Type B pancreatic cell (in vitro differentiated cells): ENCODE results near the gene SHISAL2A. TPM values are rescaled to one million over a fixed set of nuclear protein-coding genes. Genes with fewer than 3 reads are reported as not detected.

Experiments
- DNase-seq: peaks from one replicate; pipeline ENCODE4 v3.0.0; 2021; ENCODE audit warnings: mixed read lengths; ENCODE audit not compliant: unreplicated experiment; ENCODE audit errors: extremely low spot score
- H3K27ac Mint-ChIP-seq: 2 replicates; pipeline ENCODE4 v1.8.0; 2021; ENCODE audit warnings: mild to moderate bottlenecking, mixed read lengths
- H3K27me3 Mint-ChIP-seq: 2 replicates; pipeline ENCODE4 v1.8.0; 2021; ENCODE audit warnings: mixed read lengths
- H3K36me3 Mint-ChIP-seq: 2 replicates; pipeline ENCODE4 v1.8.0; 2021; ENCODE audit warnings: mixed read lengths
- H3K4me1 Mint-ChIP-seq: one replicate; pipeline ENCODE4 v1.8.0; 2021; ENCODE audit warnings: mixed read lengths; ENCODE audit not compliant: unreplicated experiment
- H3K4me3 Mint-ChIP-seq: 2 replicates; pipeline ENCODE4 v1.8.0; 2021; ENCODE audit warnings: mild to moderate bottlenecking, mixed read lengths
- H3K9me3 Mint-ChIP-seq: 2 replicates; pipeline ENCODE4 v1.8.0; 2021; ENCODE audit warnings: mixed read lengths
- total RNA-seq: library from RNA; stranded (reverse); gene quantifications from 2 replicates; pipeline ENCODE4 v1.2.1, GENCODE V29; 2021; ENCODE audit warnings: low replicate concordance
- TF ChIP-seq, protein P1 (sequence below): fragments of 200-600 bp; sonication (generic); conservative IDR thresholded peaks from 2 replicates; pipeline ENCODE4 v1.5.0; 2021; ENCODE audit warnings: antibody characterized with exemption, mild to moderate bottlenecking

Gene SHISAL2A
- total RNA-seq, 1 donor from 2014 or later = not detected

DNA sequence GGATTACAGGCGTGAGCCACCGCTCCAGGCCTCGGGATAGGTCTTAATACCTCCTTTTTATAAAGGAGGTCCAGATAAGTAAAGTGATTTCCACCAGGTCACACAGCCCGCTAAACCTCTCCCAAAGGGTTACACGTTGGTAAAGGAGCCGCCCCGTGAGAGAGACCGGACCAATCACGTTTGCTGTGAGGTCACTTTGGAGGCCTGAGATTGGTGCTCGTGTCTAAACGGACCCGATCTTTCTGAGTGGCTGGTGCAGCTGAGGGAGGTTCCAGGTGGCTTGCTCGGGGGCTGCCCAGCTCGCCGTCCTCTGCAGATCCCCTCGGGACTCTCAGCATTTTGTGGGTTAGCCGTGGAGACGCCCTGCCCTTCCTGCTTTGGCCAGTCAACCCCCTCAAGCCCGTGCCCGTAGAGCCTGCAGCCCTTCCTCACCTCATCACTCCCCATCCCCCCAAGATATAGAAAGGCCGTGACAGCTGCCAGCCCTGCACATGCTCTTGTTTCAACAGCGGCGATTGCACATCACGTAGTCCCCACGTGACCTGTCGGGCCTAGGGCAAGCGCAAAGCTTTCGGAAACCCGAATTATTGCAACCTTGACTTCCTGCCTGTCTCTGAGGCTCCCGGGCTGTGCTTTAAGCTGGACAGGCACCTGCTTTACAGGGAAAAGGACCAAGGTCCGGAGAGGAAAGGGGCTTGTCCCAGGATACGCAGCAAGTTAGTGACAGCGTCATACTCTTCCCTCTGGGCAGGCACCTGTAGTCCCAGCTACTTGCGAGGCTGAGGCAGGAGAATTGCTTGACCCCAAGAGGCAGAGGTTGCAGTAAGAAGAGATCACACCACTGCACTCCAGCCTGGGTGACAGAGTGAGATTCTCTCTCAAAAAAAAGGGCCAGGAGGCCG is 70.2 kb downstream of the SHISAL2A start:
- Mint-ChIP-seq H3K9me3 (no peaks in the 10 kb centered on the region), H3K36me3 (no peaks in the 10 kb centered on the region), H3K4me1 (peaks cover 18% of the 10 kb centered on the region), H3K27ac (peak overlapping the region; percentile 93), H3K4me3 (peak overlapping the region; percentile 94), H3K27me3 (no peaks in the 10 kb centered on the region)
- DNase-seq = peak; percentile 82
- TF ChIP-seq, protein P1, sequence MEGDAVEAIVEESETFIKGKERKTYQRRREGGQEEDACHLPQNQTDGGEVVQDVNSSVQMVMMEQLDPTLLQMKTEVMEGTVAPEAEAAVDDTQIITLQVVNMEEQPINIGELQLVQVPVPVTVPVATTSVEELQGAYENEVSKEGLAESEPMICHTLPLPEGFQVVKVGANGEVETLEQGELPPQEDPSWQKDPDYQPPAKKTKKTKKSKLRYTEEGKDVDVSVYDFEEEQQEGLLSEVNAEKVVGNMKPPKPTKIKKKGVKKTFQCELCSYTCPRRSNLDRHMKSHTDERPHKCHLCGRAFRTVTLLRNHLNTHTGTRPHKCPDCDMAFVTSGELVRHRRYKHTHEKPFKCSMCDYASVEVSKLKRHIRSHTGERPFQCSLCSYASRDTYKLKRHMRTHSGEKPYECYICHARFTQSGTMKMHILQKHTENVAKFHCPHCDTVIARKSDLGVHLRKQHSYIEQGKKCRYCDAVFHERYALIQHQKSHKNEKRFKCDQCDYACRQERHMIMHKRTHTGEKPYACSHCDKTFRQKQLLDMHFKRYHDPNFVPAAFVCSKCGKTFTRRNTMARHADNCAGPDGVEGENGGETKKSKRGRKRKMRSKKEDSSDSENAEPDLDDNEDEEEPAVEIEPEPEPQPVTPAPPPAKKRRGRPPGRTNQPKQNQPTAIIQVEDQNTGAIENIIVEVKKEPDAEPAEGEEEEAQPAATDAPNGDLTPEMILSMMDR = no peak

DNA sequence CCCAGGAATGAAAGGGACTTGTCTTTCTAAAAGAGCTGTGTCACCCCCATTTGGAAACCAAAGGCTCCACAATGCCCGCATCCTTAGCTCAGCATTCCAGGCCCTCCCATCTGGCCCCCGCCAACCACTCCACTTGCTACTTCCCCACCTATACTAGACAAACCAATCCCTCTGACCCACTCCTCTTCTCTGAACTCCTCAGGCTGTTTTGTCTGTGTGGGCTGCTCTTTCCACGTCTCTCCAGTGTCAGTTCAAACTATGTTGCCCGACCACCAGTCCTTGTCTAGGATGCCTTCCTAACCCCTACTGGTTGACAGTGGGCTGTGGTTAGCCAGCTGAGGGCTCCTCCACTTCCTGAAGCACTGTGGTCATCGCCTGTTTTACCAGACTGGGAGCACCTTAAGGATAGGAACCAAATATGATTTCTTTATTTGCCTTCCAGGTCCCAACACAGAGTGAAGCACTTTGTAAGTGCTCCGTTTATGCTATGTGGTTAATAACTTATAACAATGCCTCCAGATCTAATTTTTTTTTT is 73.2 kb downstream of the SHISAL2A start:
- TF ChIP-seq, protein P1 = no peak
- Mint-ChIP-seq H3K4me3 (no peak overlapping the region), H3K9me3 (no peaks in the 10 kb centered on the region), H3K27me3 (no peaks in the 10 kb centered on the region), H3K4me1 (peaks cover 13% of the 10 kb centered on the region), H3K27ac (peak overlapping the region; percentile 46), H3K36me3 (no peaks in the 10 kb centered on the region)
- DNase-seq = no peak

Other genes with a start within 250 kb of the SHISAL2A start
- gene ORC1, start 228.7 kb upstream of the SHISAL2A start, total RNA-seq = 6.5 and 14.8 TPM in 2 replicates
- 55.6 and 70.7 TPM in 2 replicates for gene PRPF38A, start 228.6 kb upstream of the SHISAL2A start, total RNA-seq
- 69.4 and 108 TPM in 2 replicates for gene TUT4, start 80.1 kb upstream of the SHISAL2A start, total RNA-seq
- 20.4 and 35.4 TPM in 2 replicates for gene GPX7, start 30.8 kb upstream of the SHISAL2A start, total RNA-seq
- gene COA7, start 65.2 kb downstream of the SHISAL2A start, total RNA-seq = 25.1 and 27.9 TPM in 2 replicates
- 23.1 and 32.3 TPM in 2 replicates for gene ZYG11B, start 93.3 kb downstream of the SHISAL2A start, total RNA-seq
- 0.31 and 0.64 TPM in 2 replicates for gene ZYG11A, start 209.6 kb downstream of the SHISAL2A start, total RNA-seq